ENCODE data around the gene ATP5ME. TPM values are rescaled to one million over a fixed set of nuclear protein-coding genes. Genes with fewer than 3 reads are reported as not detected.

ATP5ME gene
- total RNA-seq, 1 experiment from 2014 or later, result 330 TPM

- ChIA-PET CTCF (no interaction called here), POLR2A (no interaction called here)
- BruUV-seq (replicated peaks), result no TSS peak
Observed at GRCh38 chr4:720111-720860, 46.2 kb upstream of the ATP5ME start.

More at GRCh38 chr4:720111-720860, 46.2 kb upstream of the ATP5ME start:
- ATAC-seq (no peak), DNase-seq (ENCODE audit: low read depth, low spot score) (no peak)
- Histone ChIP-seq H3K36me3 (ENCODE audit: control insufficient read depth in 1 of 2, insufficient read depth in 2 of 2, low read length in 2 of 2) (peaks cover 2 to 3% of the 10 kb centered on the region in 2 experiments; a peak in 2 of 4 replicates), H3K79me2 (ENCODE audit: insufficient read depth, low read length) (peaks cover 55% of the 10 kb centered on the region), H3K27ac (ENCODE audit: low read depth, low read length) (no peak overlapping the region), H3K4me3 (replicated peaks in 1 of 2; ENCODE audit: low read depth in 1 of 2, low read length in 2 of 2) (no peak overlapping the region), H3K27me3 (ENCODE audit: insufficient read depth, low read length) (no peaks in the 10 kb centered on the region), H2AFZ (ENCODE audit: low read depth, low read length, poor library complexity, severe bottlenecking) (no peak overlapping the region), H3K4me1 (ENCODE audit: control insufficient read depth in 1 of 2, insufficient read depth in 2 of 2, low read length in 2 of 2) (no peaks in the 10 kb centered on the region), H4K20me1 (ENCODE audit: insufficient read depth) (no peaks in the 10 kb centered on the region), H3K4me2 (ENCODE audit: low read length) (no peak overlapping the region), H3K9ac (ENCODE audit: low read length) (no peak overlapping the region), H3K9me2 (ENCODE audit: insufficient read depth) (no peaks in the 10 kb centered on the region), H3K9me3 (ENCODE audit: control insufficient read depth in 1 of 2, insufficient read depth in 1 of 2, low read depth in 1 of 2, low read length in 2 of 2) (no peaks in the 10 kb centered on the region)
- RAD21 ChIA-PET (ENCODE audit: low non-redundant PET in 1 of 2, low total read pairs in 2 of 2, uncharacterized antibody in 2 of 2, unreplicated experiment in 2 of 2), result no interaction called here
- intact Hi-C loops (cut with micrococcal nuclease), result no loop called here
- TF ChIP-seq ATF3 (IDR thresholded peaks at IDR 0.05) (no peak), JUND (IDR thresholded peaks at IDR 0.05) (no peak), SRF (IDR thresholded peaks at IDR 0.05; ENCODE audit: low read depth) (no peak), EZH2 (IDR thresholded peaks at IDR 0.05) (no peak), SIN3A (IDR thresholded peaks at IDR 0.05; ENCODE audit: low read depth) (no peak), FOSL1 (IDR thresholded peaks at IDR 0.05; ENCODE audit: low read depth) (no peak), ELF1 (IDR thresholded peaks at IDR 0.05; ENCODE audit: borderline replicate concordance, low read depth) (no peak), CTCF (IDR thresholded peaks at IDR 0.05 in 2 of 3, conservative IDR thresholded peaks at IDR 0.05 in 1 of 3; ENCODE audit: borderline replicate concordance in 1 of 3, insufficient read depth in 1 of 3, low read depth in 2 of 3, low read length in 2 of 3) (no peak), POLR2A (IDR thresholded peaks at IDR 0.05; ENCODE audit: borderline replicate concordance, extremely low read depth, insufficient read depth, insufficient read length) (no peak), CBX3 (IDR thresholded peaks at IDR 0.05; ENCODE audit: low read depth) (no peak), ZBTB33 (IDR thresholded peaks at IDR 0.05; ENCODE audit: extremely low read depth, insufficient replicate concordance, low read length) (no peak), EZH2phosphoT487 (IDR thresholded peaks at IDR 0.05; ENCODE audit: borderline replicate concordance) (no peak), TCF7L2 (IDR thresholded peaks at IDR 0.05; ENCODE audit: borderline replicate concordance, extremely low read depth, insufficient read depth, insufficient read length) (no peak), ZFX (IDR thresholded peaks at IDR 0.05) (no peak), REST (IDR thresholded peaks at IDR 0.05; ENCODE audit: low read depth) (no peak), RAD21 (IDR thresholded peaks at IDR 0.05; ENCODE audit: low read depth) (no peak), CEBPB (IDR thresholded peaks at IDR 0.05; ENCODE audit: low read depth) (no peak), ZNF274 (IDR thresholded peaks at IDR 0.05; ENCODE audit: low read depth, low read length) (no peak), YY1 (IDR thresholded peaks at IDR 0.05; ENCODE audit: extremely low read depth, insufficient replicate concordance, low read depth, low read length) (no peak), MAX (IDR thresholded peaks at IDR 0.05) (no peak)
